COLO668 (cell line): ENCODE results near the gene DGKQ.

Source experiments
- DNase-seq: peaks from one replicate; lab custom pipeline; 2025; ENCODE audit not compliant: unreplicated experiment; lab: John Stamatoyannopoulos, UW

The DGKQ gene

DNA sequence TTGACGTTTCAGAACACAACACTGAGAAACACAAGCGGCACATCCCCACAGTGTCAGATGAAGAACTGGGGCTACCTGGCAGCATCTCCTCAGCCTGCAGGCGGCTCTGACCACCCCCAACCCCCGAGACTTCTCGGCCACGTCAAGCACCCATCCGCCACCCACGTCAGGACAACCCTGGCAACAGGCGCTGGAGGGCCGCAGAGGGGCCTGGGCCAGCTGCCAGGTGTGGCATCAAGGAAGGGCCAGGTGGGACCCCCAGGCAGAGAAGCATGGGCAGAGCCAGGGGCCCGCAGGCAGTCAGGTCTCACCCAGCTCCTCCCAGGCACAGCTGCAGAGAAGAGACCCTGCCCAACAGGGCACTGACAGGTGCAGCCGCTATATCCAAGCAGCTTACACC is 63.5 kb downstream of the DGKQ start:
- DNase-seq: no peak

GRCh38 chr4:909131-909571 is 64.2 kb downstream of the DGKQ start:
- no peak for DNase-seq
